ENCODE results near the gene PPP1R15A.
"Not testable (repeated sequence)": the region's sequence is repeated elsewhere in the genome, so short reads cannot be mapped to it uniquely, and the experiment has no call there.

Gene PPP1R15A

GRCh38 chr19:48859711-48860572 is 12.3 kb upstream of the PPP1R15A start:
- no peak for DNase-seq (ENCODE audit: low read depth in 2 of 2)

- no peak for DNase-seq (ENCODE audit: low read depth in 2 of 2)
Observed at GRCh38 chr19:48861313-48861712, 10.9 kb upstream of the PPP1R15A start.

- no peak for DNase-seq (ENCODE audit: low read depth in 2 of 2)
Observed at GRCh38 chr19:48862827-48863226, 9.4 kb upstream of the PPP1R15A start.

GRCh38 chr19:48866692-48867091 is 5.5 kb upstream of the PPP1R15A start:
- DNase-seq (ENCODE audit: low read depth in 2 of 2) = no peak

- no peak for DNase-seq (ENCODE audit: low read depth in 2 of 2)
Observed at GRCh38 chr19:48867123-48867745, 5.0 kb upstream of the PPP1R15A start.

GRCh38 chr19:48867746-48868113 is 4.5 kb upstream of the PPP1R15A start:
- DNase-seq (ENCODE audit: low read depth in 2 of 2) = no peak

- no peak for DNase-seq (ENCODE audit: low read depth in 2 of 2)
Observed at GRCh38 chr19:48868114-48868886, 3.9 kb upstream of the PPP1R15A start, which contains the start of gene PLEKHA4. PLEKHA4 (minus strand) TSS chr19:48868617; CDS start chr19:48867620, 997 bp downstream.

- DNase-seq (ENCODE audit: low read depth in 2 of 2) = no peak
Observed at GRCh38 chr19:48870048-48870447, 2.2 kb upstream of the PPP1R15A start.

- DNase-seq (ENCODE audit: low read depth in 2 of 2) = not testable (repeated sequence)
Observed at GRCh38 chr19:48871471-48872181, 595 bp upstream of the PPP1R15A start.

GRCh38 chr19:48872884-48873475 is 759 bp downstream of the PPP1R15A start:
- DNase-seq (ENCODE audit: low read depth in 2 of 2) = peak; percentile 84 to 86

- no peak for DNase-seq (ENCODE audit: low read depth in 2 of 2)
Observed at GRCh38 chr19:48873476-48874302, 1.5 kb downstream of the PPP1R15A start.

- DNase-seq (ENCODE audit: low read depth in 2 of 2) = peak in 1 of 2 experiments; percentile 30
Observed at GRCh38 chr19:48874303-48875135, 2.3 kb downstream of the PPP1R15A start.

GRCh38 chr19:48876043-48876981 is 4.1 kb downstream of the PPP1R15A start:
- not testable (repeated sequence) for DNase-seq (ENCODE audit: low read depth in 2 of 2)

GRCh38 chr19:48877855-48878195 is 5.6 kb downstream of the PPP1R15A start:
- no peak for DNase-seq (ENCODE audit: low read depth in 2 of 2)

- no peak for DNase-seq (ENCODE audit: low read depth in 2 of 2)
Observed at GRCh38 chr19:48878196-48879024, 6.2 kb downstream of the PPP1R15A start.

- DNase-seq (ENCODE audit: low read depth in 2 of 2) = no peak
Observed at GRCh38 chr19:48879025-48879637, 6.9 kb downstream of the PPP1R15A start.

- DNase-seq (ENCODE audit: low read depth in 2 of 2) = not testable (repeated sequence)
Observed at GRCh38 chr19:48879696-48880095, 7.5 kb downstream of the PPP1R15A start.
